Stimulated activated naive CD8-positive, alpha-beta T cell treated with anti-CD3 and anti-CD28 coated beads, Interleukin-15, Interleukin-2, amounts not matched to agents 100 ng/mL and 50 ng/mL, for 24 hours (primary cell): ENCODE results near the gene SMC3.
"Not testable (repeated sequence)": the region's sequence is repeated elsewhere in the genome, so short reads cannot be mapped to it uniquely, and the experiment has no call there.

Source experiments
- H3K27ac Mint-ChIP-seq: one replicate; pipeline ENCODE4 v1.8.0; 2021; ENCODE audit warnings: mild to moderate bottlenecking, mixed read lengths
- H3K27me3 Mint-ChIP-seq: one replicate; pipeline ENCODE4 v1.8.0; 2021; ENCODE audit warnings: mixed read lengths
- H3K36me3 Mint-ChIP-seq: one replicate; pipeline ENCODE4 v1.8.0; 2021; ENCODE audit warnings: low read depth, mixed read lengths
- H3K4me1 Mint-ChIP-seq: one replicate; pipeline ENCODE4 v1.8.0; 2021; ENCODE audit warnings: low read depth, mixed read lengths
- H3K4me3 Mint-ChIP-seq: one replicate; pipeline ENCODE4 v1.8.0; 2021; ENCODE audit warnings: mild to moderate bottlenecking, mixed read lengths
- H3K9me3 Mint-ChIP-seq: one replicate; pipeline ENCODE4 v1.8.0; 2021; ENCODE audit warnings: mixed read lengths

Gene SMC3

GRCh38 chr10:110617425-110618229 lies 50.1 kb downstream of the SMC3 start:
- H3K27me3 Mint-ChIP-seq = no peaks in the 10 kb centered on the region
- peaks cover 71% of the 10 kb centered on the region for H3K4me1 Mint-ChIP-seq
- peak overlapping the region; percentile 96 for H3K27ac Mint-ChIP-seq
- no peaks in the 10 kb centered on the region for H3K9me3 Mint-ChIP-seq
- H3K4me3 Mint-ChIP-seq = peak overlapping the region; percentile 49
- H3K36me3 Mint-ChIP-seq = no peaks in the 10 kb centered on the region

- peaks cover 65% of the 10 kb centered on the region for H3K4me1 Mint-ChIP-seq
- peak overlapping the region; percentile 49 for H3K4me3 Mint-ChIP-seq
- no peaks in the 10 kb centered on the region for H3K27me3 Mint-ChIP-seq
- H3K36me3 Mint-ChIP-seq = no peaks in the 10 kb centered on the region
- peak overlapping the region; percentile 96 for H3K27ac Mint-ChIP-seq
- no peaks in the 10 kb centered on the region for H3K9me3 Mint-ChIP-seq
Observed at GRCh38 chr10:110618230-110618610, 50.7 kb downstream of the SMC3 start.

GRCh38 chr10:110619514-110620397 lies 52.3 kb downstream of the SMC3 start:
- no peak overlapping the region for H3K4me3 Mint-ChIP-seq
- H3K36me3 Mint-ChIP-seq = no peaks in the 10 kb centered on the region
- H3K27ac Mint-ChIP-seq = no peak overlapping the region

GRCh38 chr10:110620398-110620719 lies 52.9 kb downstream of the SMC3 start:
- no peak overlapping the region for H3K4me3 Mint-ChIP-seq
- no peak overlapping the region for H3K27ac Mint-ChIP-seq
- no peaks in the 10 kb centered on the region for H3K9me3 Mint-ChIP-seq
- H3K4me1 Mint-ChIP-seq = peaks cover 44% of the 10 kb centered on the region
- no peaks in the 10 kb centered on the region for H3K36me3 Mint-ChIP-seq
- H3K27me3 Mint-ChIP-seq = peaks cover 2% of the 10 kb centered on the region

More at GRCh38 chr10:110619514-110620397, 52.3 kb downstream of the SMC3 start:
- Mint-ChIP-seq H3K4me1 (peaks cover 50% of the 10 kb centered on the region), H3K9me3 (no peaks in the 10 kb centered on the region), H3K27me3 (no peaks in the 10 kb centered on the region)

GRCh38 chr10:110623316-110623715 lies 55.8 kb downstream of the SMC3 start:
- H3K4me3 Mint-ChIP-seq, H3K36me3 Mint-ChIP-seq, H3K27ac Mint-ChIP-seq, H3K9me3 Mint-ChIP-seq: not testable (repeated sequence)
- Mint-ChIP-seq H3K4me1 (peaks cover 14% of the 10 kb centered on the region), H3K27me3 (peaks cover 12% of the 10 kb centered on the region)

- no peaks in the 10 kb centered on the region for H3K4me1 Mint-ChIP-seq
- no peaks in the 10 kb centered on the region for H3K9me3 Mint-ChIP-seq
- H3K4me3 Mint-ChIP-seq = no peak overlapping the region
- peaks cover 23% of the 10 kb centered on the region for H3K27me3 Mint-ChIP-seq
- no peaks in the 10 kb centered on the region for H3K36me3 Mint-ChIP-seq
- H3K27ac Mint-ChIP-seq = no peak overlapping the region
Observed at GRCh38 chr10:110625356-110625894, 57.9 kb downstream of the SMC3 start.

- no peaks in the 10 kb centered on the region for H3K36me3 Mint-ChIP-seq
- no peaks in the 10 kb centered on the region for H3K4me1 Mint-ChIP-seq
- no peak overlapping the region for H3K27ac Mint-ChIP-seq
- peaks cover 23% of the 10 kb centered on the region for H3K27me3 Mint-ChIP-seq
- H3K9me3 Mint-ChIP-seq = no peaks in the 10 kb centered on the region
- H3K4me3 Mint-ChIP-seq = no peak overlapping the region
Observed at GRCh38 chr10:110625951-110626855, 58.7 kb downstream of the SMC3 start.

- H3K27ac Mint-ChIP-seq = no peak overlapping the region
- no peaks in the 10 kb centered on the region for H3K36me3 Mint-ChIP-seq
- H3K4me3 Mint-ChIP-seq = no peak overlapping the region
- H3K4me1 Mint-ChIP-seq = no peaks in the 10 kb centered on the region
- peaks cover 23% of the 10 kb centered on the region for H3K27me3 Mint-ChIP-seq
- no peaks in the 10 kb centered on the region for H3K9me3 Mint-ChIP-seq
Observed at GRCh38 chr10:110628161-110628560, 60.7 kb downstream of the SMC3 start.

- no peak overlapping the region for H3K4me3 Mint-ChIP-seq
- no peaks in the 10 kb centered on the region for H3K4me1 Mint-ChIP-seq
- peaks cover 23% of the 10 kb centered on the region for H3K27me3 Mint-ChIP-seq
- no peak overlapping the region for H3K27ac Mint-ChIP-seq
- no peaks in the 10 kb centered on the region for H3K9me3 Mint-ChIP-seq
- H3K36me3 Mint-ChIP-seq = no peaks in the 10 kb centered on the region
Observed at GRCh38 chr10:110629680-110630191, 62.2 kb downstream of the SMC3 start.

- no peaks in the 10 kb centered on the region for H3K4me1 Mint-ChIP-seq
Observed at GRCh38 chr10:110631934-110632333, 64.4 kb downstream of the SMC3 start.

GRCh38 chr10:110632591-110633215 lies 65.2 kb downstream of the SMC3 start:
- Mint-ChIP-seq H3K27ac (no peak overlapping the region), H3K36me3 (no peaks in the 10 kb centered on the region), H3K4me3 (no peak overlapping the region), H3K27me3 (peaks cover 12% of the 10 kb centered on the region), H3K9me3 (no peaks in the 10 kb centered on the region), H3K4me1 (no peaks in the 10 kb centered on the region)

More at GRCh38 chr10:110631934-110632333, 64.4 kb downstream of the SMC3 start:
- Mint-ChIP-seq H3K36me3 (no peaks in the 10 kb centered on the region), H3K9me3 (no peaks in the 10 kb centered on the region), H3K27ac (no peak overlapping the region), H3K4me3 (no peak overlapping the region), H3K27me3 (peaks cover 14% of the 10 kb centered on the region)

- no peaks in the 10 kb centered on the region for H3K4me1 Mint-ChIP-seq
- H3K36me3 Mint-ChIP-seq = no peaks in the 10 kb centered on the region
- H3K27me3 Mint-ChIP-seq = peaks cover 7% of the 10 kb centered on the region
- no peak overlapping the region for H3K27ac Mint-ChIP-seq
- H3K4me3 Mint-ChIP-seq = no peak overlapping the region
- H3K9me3 Mint-ChIP-seq = no peaks in the 10 kb centered on the region
Observed at GRCh38 chr10:110634527-110635209, 67.2 kb downstream of the SMC3 start.

- no peak overlapping the region for H3K27ac Mint-ChIP-seq
- H3K4me1 Mint-ChIP-seq = peaks cover 9% of the 10 kb centered on the region
- H3K36me3 Mint-ChIP-seq = no peaks in the 10 kb centered on the region
- H3K4me3 Mint-ChIP-seq = no peak overlapping the region
- H3K9me3 Mint-ChIP-seq = no peaks in the 10 kb centered on the region
- H3K27me3 Mint-ChIP-seq = peaks cover 18% of the 10 kb centered on the region
Observed at GRCh38 chr10:110636572-110636931, 69.1 kb downstream of the SMC3 start.
